GM12874 (cell line): Measurements from ENCODE around the gene NBPF3.

Experiments
- CTCF ChIP-seq: IDR thresholded peaks from 2 replicates; pipeline ENCODE4 v1.5.1; 2011; ENCODE audit warnings: low read depth, mild to moderate bottlenecking, control low read depth, low read length, moderate library complexity; ENCODE audit not compliant: insufficient read depth

NBPF3 gene

DNA sequence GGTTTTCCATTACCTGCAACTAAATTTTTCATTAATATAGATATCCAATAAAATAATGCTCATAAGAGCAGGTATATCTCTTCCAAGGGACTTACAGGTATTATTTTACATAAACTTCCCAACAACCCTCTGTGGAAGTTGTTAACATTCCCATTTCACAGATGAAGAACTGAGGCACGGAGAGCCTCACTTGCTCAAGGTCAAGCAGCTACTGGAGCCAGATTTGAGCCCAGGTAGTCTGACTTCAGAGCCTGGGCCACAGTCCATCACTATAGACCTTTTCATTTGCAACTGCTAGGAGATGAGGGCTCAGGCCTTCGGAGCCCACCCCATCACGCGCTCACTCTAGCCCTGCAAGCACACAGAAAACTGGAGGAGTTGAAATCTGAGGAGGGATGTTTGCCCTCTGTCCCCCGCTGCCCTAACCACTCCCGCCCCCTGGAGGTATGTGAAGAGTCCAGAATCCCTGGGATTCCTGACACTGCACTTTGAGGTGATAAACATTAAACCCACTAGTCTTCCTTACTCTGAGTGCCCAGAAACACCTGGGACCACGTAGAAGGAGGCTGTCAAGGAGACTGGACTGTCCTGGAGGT is 57.6 kb downstream of the NBPF3 start:
- no peak for TF ChIP-seq CTCF

DNA sequence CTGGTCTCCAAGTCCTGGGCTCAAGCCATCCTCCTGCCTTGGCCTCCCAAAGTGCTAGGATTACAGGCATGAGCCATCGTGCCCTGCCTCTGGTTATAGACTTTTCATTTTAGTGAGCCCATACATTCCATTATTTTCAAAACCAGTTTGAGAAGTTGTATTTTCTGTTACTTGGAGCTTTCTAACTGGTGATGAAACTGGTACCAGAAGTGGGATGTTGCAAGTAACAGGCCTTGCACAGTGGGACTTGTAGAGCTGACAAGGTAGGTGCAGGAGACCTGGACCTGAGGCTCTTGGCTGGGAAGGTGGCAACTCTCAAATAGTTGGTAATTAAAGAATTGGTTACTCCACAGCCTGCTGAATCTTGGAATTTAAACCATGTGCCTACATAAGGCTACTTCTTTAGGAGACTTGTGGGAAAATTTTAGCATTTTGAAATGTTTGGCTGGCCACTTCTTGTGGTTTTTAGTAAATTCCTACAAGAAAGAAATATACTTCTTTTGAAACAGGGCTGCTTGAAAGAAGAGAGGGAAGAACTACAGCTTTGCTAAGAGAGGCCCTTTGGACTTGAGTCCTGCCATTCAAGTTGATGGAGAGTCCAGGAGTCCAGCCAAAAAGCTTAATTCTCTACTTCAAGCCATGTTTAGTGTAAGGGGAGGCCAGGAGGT is 59.5 kb downstream of the NBPF3 start:
- no peak for TF ChIP-seq CTCF

GRCh38 chr1:21503706-21504377 is 63.9 kb downstream of the NBPF3 start:
- TF ChIP-seq CTCF, result no peak

DNA sequence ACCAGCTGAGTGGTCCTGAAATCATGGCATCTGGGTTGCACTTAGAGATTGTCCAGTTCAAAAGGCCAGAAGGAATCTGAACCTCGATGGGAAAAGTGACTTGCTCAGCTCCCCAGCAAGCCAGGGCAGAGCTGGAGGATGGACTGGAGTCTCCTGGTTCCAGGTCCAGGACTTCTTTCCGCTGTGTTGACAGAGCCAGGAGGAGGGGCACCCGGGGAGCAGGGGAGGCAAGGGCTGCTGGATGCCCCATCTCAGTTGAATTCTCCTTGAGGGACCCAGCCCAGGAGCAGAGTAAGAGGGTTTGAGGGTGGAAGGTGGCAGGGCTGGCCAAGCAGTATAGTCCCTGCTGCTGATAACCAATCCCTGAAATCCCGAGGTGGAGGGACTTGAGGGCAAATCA is 66.9 kb downstream of the NBPF3 start:
- no peak for TF ChIP-seq CTCF

DNA sequence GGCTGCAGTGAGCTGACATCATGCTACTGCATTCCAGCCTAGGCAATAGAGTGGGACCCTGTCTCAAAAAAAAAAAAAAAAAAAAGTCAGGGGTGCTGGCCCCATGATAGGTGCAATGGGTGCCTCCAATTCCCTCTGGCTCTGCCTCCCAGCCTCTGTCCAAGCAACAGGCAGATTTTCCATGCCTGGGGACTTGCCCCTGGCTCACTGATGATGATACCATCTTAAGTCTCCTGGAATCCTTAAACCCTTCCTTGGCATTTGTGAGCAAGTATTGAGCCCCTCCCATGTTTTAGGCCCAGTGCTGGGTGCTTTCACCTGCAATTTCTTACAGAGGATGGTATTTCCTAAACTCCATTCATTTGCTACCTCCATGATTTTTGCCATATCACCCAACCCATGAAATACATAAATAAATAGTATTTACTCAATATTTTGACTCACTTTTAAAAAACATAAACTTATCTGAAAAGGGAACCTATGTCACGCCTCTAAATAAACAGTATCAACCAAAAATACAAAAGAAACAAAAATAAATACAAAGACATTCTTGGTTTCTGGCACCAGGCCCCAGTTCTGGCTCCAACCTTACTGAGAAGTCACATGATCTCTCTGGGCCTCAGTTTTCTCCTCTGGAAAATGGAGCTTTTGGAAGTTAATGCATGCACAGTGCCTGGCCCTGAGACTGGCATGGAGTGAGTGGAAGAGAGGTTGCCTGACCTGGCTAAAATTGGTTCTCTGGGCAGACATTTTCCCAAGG is 67.8 kb downstream of the NBPF3 start:
- TF ChIP-seq CTCF, result no peak

GRCh38 chr1:21508580-21509350 is 68.8 kb downstream of the NBPF3 start:
- TF ChIP-seq CTCF, result peak; percentile 85
